OCI-LY1 (cell line): ENCODE results near the gene CBLL2.

Experiments
- CTCF ChIP-seq: fragments of 200-600 bp; sonication (generic), shearing (Covaris generic); IDR thresholded peaks from 2 replicates; pipeline ENCODE4 v1.5.1; 2017; ENCODE audit warnings: mild to moderate bottlenecking, antibody characterized with exemption, low read length, moderate library complexity, mixed read lengths
- EZH2 ChIP-seq: fragments of 200-600 bp; sonication (generic), shearing (Covaris generic); IDR thresholded peaks from 2 replicates; pipeline ENCODE4 v1.8.0; 2017; ENCODE audit warnings: borderline replicate concordance, mixed run types, mild to moderate bottlenecking, antibody characterized with exemption, low read length, moderate library complexity, mixed read lengths

GRCh38 chrX:22314692-22315091 is 42.0 kb downstream of the CBLL2 start:
- TF ChIP-seq EZH2, result no peak
- TF ChIP-seq CTCF, result no peak
